HepG2 (cell line): ENCODE measurements around the gene FBP1. TPM values are rescaled to one million over a fixed set of nuclear protein-coding genes. Genes with fewer than 3 reads are reported as not detected.

Experiments used
- HMGXB3 ChIP-seq: sonication (generic); formaldehyde crosslinking; IDR thresholded peaks from 2 replicates; pipeline ENCODE4 v1.4.0; 2020; ENCODE audit warnings: missing genetic modification reagents, borderline replicate concordance
- HNF4A ChIP-seq: sonication (generic); formaldehyde crosslinking; IDR thresholded peaks from 2 replicates; pipeline ENCODE4 v1.4.0; 2020; ENCODE audit warnings: missing genetic modification reagents
- JARID2 ChIP-seq: sonication (generic); formaldehyde crosslinking; IDR thresholded peaks from 2 replicates; pipeline ENCODE4 v1.8.1; 2023; ENCODE audit warnings: missing genetic modification reagents, inconsistent platforms; ENCODE audit not compliant: insufficient replicate concordance
- KLF9 ChIP-seq: IDR thresholded peaks from 2 replicates; pipeline ENCODE4 v1.6.1; 2016; ENCODE audit warnings: low read depth
- NFAT5 ChIP-seq: sonication (generic); formaldehyde crosslinking; IDR thresholded peaks from 2 replicates; pipeline ENCODE4 v1.4.0; 2020; ENCODE audit warnings: missing genetic modification reagents
- NFKB2 ChIP-seq: sonication (generic); formaldehyde crosslinking; IDR thresholded peaks from 2 replicates; pipeline ENCODE4 v1.4.0; 2020; ENCODE audit warnings: missing genetic modification reagents, borderline replicate concordance
- NPAS2 ChIP-seq: sonication (generic); formaldehyde crosslinking; IDR thresholded peaks from 2 replicates; pipeline ENCODE4 v1.8.0; 2022; ENCODE audit warnings: mild to moderate bottlenecking, missing genetic modification reagents, borderline replicate concordance
- POLR2A ChIP-seq, 2 experiments: IDR thresholded peaks; 2 replicates each; pipeline ENCODE4 v1.6.1; 2011; ENCODE audit warnings: low read depth in 2 of 2, low read length in 2 of 2, mild to moderate bottlenecking in 1 of 2, moderate library complexity in 1 of 2; ENCODE audit not compliant: insufficient read depth in 1 of 2
- REST ChIP-seq, 2 experiments: IDR thresholded peaks; 2 replicates each; pipeline ENCODE4 v1.6.1; 2011 to 2012; ENCODE audit warnings: low read length in 2 of 2, borderline replicate concordance in 1 of 2, low read depth in 1 of 2, mild to moderate bottlenecking in 1 of 2, moderate library complexity in 1 of 2
- ZEB1 ChIP-seq: IDR thresholded peaks from 2 replicates; pipeline ENCODE4 v1.6.1; 2012; ENCODE audit warnings: mild to moderate bottlenecking, low read depth, inconsistent platforms; ENCODE audit not compliant: insufficient replicate concordance
- ZFP36L1 ChIP-seq: sonication (generic); formaldehyde crosslinking; IDR thresholded peaks from 2 replicates; pipeline ENCODE4 v1.8.0; 2022; ENCODE audit warnings: mild to moderate bottlenecking, missing genetic modification reagents, moderate library complexity
- ZNF431 ChIP-seq: sonication (generic); formaldehyde crosslinking; IDR thresholded peaks from 2 replicates; pipeline ENCODE4 v1.9.0; 2022; ENCODE audit warnings: missing genetic modification reagents, low read depth, mild to moderate bottlenecking, borderline replicate concordance
- ZNF879 ChIP-seq: sonication (generic); formaldehyde crosslinking; IDR thresholded peaks from 2 replicates; pipeline ENCODE4 v1.8.1; 2023; ENCODE audit warnings: missing genetic modification reagents
- polyA plus RNA-seq, 8 experiments: library from polyadenylated mRNA; depleted of rRNA in 3 of 8; stranded (reverse) in 7 of 8; unstranded in 1 of 8; fragments of >200 nt; fragmentation: Illumina TruSeq in 4 of 8; extraction: Trizol in 4 of 8; gene quantifications; 2 replicates each; pipeline versions ENCODE4 v1.2.1 to v1.2.3, GENCODE V29; 2011 to 2016; ENCODE audit warnings: low read depth in 4 of 8, missing spikeins in 1 of 8, mixed read lengths in 1 of 8; ENCODE audit not compliant: insufficient read depth in 1 of 8
- total RNA-seq, 5 experiments: library from RNA; depleted of rRNA; stranded (reverse); fragments of >200 nt; fragmentation: Illumina TruSeq; extraction: Trizol; gene quantifications; 2 replicates each; pipeline ENCODE4 v1.2.3, GENCODE V29; 2016; ENCODE audit warnings: low read depth in 1 of 5

FBP1 gene
- total and polyA plus RNA-seq, 2 of the 13 experiments (the other 11 are each of a cell fraction or from before 2014, with no cell fraction given): 0.29 to 0.53 TPM

- TF ChIP-seq NFAT5 (CRISPR knock-in tag) (no peak), ZEB1 (no peak), REST (IDR thresholded peaks at IDR 0.05; ENCODE audit: borderline replicate concordance in 1 of 2, low read depth in 1 of 2, low read length in 2 of 2) (peak in 1 of 2 experiments; percentile 16; a peak in 1 of 4 replicates), POLR2A (IDR thresholded peaks at IDR 0.05; ENCODE audit: insufficient read depth in 1 of 2, low read depth in 2 of 2, low read length in 2 of 2) (peak; percentile 90 to 97), NPAS2 (CRISPR knock-in tag) (peak; percentile 22; the same call in 1 of the 2 replicates), ZFP36L1 (CRISPR knock-in tag) (no peak), NFKB2 (CRISPR knock-in tag) (no peak; the same call in 1 of the 2 replicates), KLF9 (CRISPR knock-in tag) (0 out of 2 replicates have a peak, but pooled peaks have one; percentile 19), ZNF879 (CRISPR knock-in tag) (0 out of 2 replicates have a peak, but pooled peaks have one; percentile 59), ZNF431 (CRISPR knock-in tag) (no peak), HMGXB3 (peak; percentile 99), HNF4A (CRISPR knock-in tag) (no peak), JARID2 (CRISPR knock-in tag) (no peak)
Observed at GRCh38 chr9:94554439-94555331, 84.6 kb downstream of the FBP1 start, which contains the start of gene PCAT7 (continued).
